PC-9 (cell line): ENCODE data around the gene LIMK1. TPM values are rescaled to one million over a fixed set of nuclear protein-coding genes. Genes with fewer than 3 reads are reported as not detected.
"Not testable (repeated sequence)": the region's sequence is repeated elsewhere in the genome, so short reads cannot be mapped to it uniquely, and the experiment has no call there.

Experiments used
- BruUV-seq: library from RNA; stranded (reverse); fragments of 400-500 nt; replicated peaks from 2 replicates; lab custom pipeline; 2021; lab: Mats Ljungman, UMichigan
- CTCF ChIA-PET: fragments of 300-600 bp; sonication (Branson Sonifier 250); formaldehyde crosslinking; loops from one replicate; lab custom pipeline; 2022; ENCODE audit warnings: antibody characterized with exemption; lab: Charles Lee
- POLR2A ChIA-PET: fragments of 300-600 bp; sonication (Branson Sonifier 250); formaldehyde crosslinking; loops from one replicate; lab custom pipeline; 2022; ENCODE audit warnings: antibody characterized with exemption; ENCODE audit not compliant: unreplicated experiment; lab: Charles Lee
- DNase-seq, 2 experiments: peaks; one replicate each; pipeline versions ENCODE4 v3.0.0 to v3.0.0-alpha.2; 2015 to 2022; ENCODE audit warnings: mixed read lengths in 1 of 2
- H2AFZ ChIP-seq: fragments of 200-600 bp; sonication (generic); 2 replicates; pipeline ENCODE4 v1.8.1; 2017; ENCODE audit warnings: antibody characterized with exemption
- H3F3A ChIP-seq: fragments of 200-600 bp; sonication (generic); 2 replicates; pipeline ENCODE4 v1.8.1; 2017; ENCODE audit warnings: antibody characterized with exemption, mild to moderate bottlenecking, low read depth; ENCODE audit not compliant: insufficient read depth
- H3K27ac ChIP-seq: fragments of 200-600 bp; sonication (generic); 2 replicates; pipeline ENCODE4 v1.6.1; 2016; ENCODE audit warnings: mixed run types
- H3K27me3 ChIP-seq: fragments of 200-600 bp; sonication (generic); 2 replicates; pipeline ENCODE4 v1.6.1; 2016; ENCODE audit warnings: low read depth, mixed run types; ENCODE audit not compliant: insufficient read depth
- H3K36me3 ChIP-seq: fragments of 200-600 bp; sonication (generic); 2 replicates; pipeline ENCODE4 v1.6.1; 2016; ENCODE audit warnings: low read depth, mixed run types
- H3K4me1 ChIP-seq: fragments of 200-600 bp; sonication (generic); replicated peaks from 2 replicates; pipeline ENCODE4 v1.6.1; 2016; ENCODE audit warnings: mixed run types; ENCODE audit not compliant: insufficient read depth
- H3K4me2 ChIP-seq: fragments of 200-600 bp; sonication (generic); 2 replicates; pipeline ENCODE4 v1.6.1; 2017; ENCODE audit warnings: mixed run types
- H3K4me3 ChIP-seq: fragments of 200-600 bp; sonication (generic); 2 replicates; pipeline ENCODE4 v1.6.1; 2016; ENCODE audit warnings: mixed run types
- H3K79me2 ChIP-seq: fragments of 200-600 bp; sonication (generic); 2 replicates; pipeline ENCODE4 v1.6.1; 2017; ENCODE audit warnings: low read depth, mixed run types
- H3K9me2 ChIP-seq: fragments of 200-600 bp; sonication (generic); 2 replicates; pipeline ENCODE4 v1.8.1; 2017; ENCODE audit warnings: mild to moderate bottlenecking; ENCODE audit not compliant: insufficient read depth
- H3K9me3 ChIP-seq: fragments of 200-600 bp; sonication (generic); 2 replicates; pipeline ENCODE4 v1.8.1; 2016; ENCODE audit warnings: low read depth; ENCODE audit not compliant: insufficient read depth
- H4K20me1 ChIP-seq: fragments of 200-600 bp; sonication (generic); 2 replicates; pipeline ENCODE4 v1.8.1; 2017; ENCODE audit not compliant: insufficient read depth
- CTCF ChIP-seq: fragments of 200-600 bp; sonication (generic); conservative IDR thresholded peaks from 2 replicates; pipeline ENCODE4 v1.6.1; 2017; ENCODE audit warnings: mixed run types, antibody characterized with exemption, mild to moderate bottlenecking, moderate library complexity
- EZH2 ChIP-seq: fragments of 200-600 bp; sonication (generic); IDR thresholded peaks from 2 replicates; pipeline ENCODE4 v1.8.0; 2017; ENCODE audit warnings: antibody characterized with exemption, low read depth
- intact Hi-C: fragments of 100-400 bp; cut with micrococcal nuclease; formaldehyde crosslinking; loops from one replicate; pipeline ENCODE4 v1.10.0; 2022; ENCODE audit not compliant: unreplicated experiment
- total RNA-seq: library from RNA; stranded (reverse); gene quantifications from 2 replicates; pipeline ENCODE4 v1.2.3, GENCODE V29; 2021

The LIMK1 gene
- total RNA-seq, 1 experiment from 2014 or later: 148 TPM

- BruUV-seq: no TSS peak
- intact Hi-C loops: no loop called here
- Histone ChIP-seq H4K20me1 (no peaks in the 10 kb centered on the region), H3K9me2 (no peaks in the 10 kb centered on the region), H3K4me2 (no peak overlapping the region), H3K36me3 (no peaks in the 10 kb centered on the region), H3K9me3 (no peaks in the 10 kb centered on the region), H3K27me3 (no peaks in the 10 kb centered on the region), H3K4me1 (peaks cover 20% of the 10 kb centered on the region), H3K79me2 (no peaks in the 10 kb centered on the region), H3K4me3 (no peak overlapping the region), H3K27ac (no peak overlapping the region), H2AFZ (no peak overlapping the region), H3F3A (peaks cover 24% of the 10 kb centered on the region)
- no peak for TF ChIP-seq CTCF
- no peak for TF ChIP-seq EZH2
- no peak for DNase-seq
- ChIA-PET POLR2A (no interaction called here), CTCF (no interaction called here)
These were observed 74.0 kb downstream of the LIMK1 start for GRCh38 chr7:74157605-74158004.

GRCh38 chr7:74164985-74165456 lies 81.4 kb downstream of the LIMK1 start:
- H3K36me3 ChIP-seq: no peaks in the 10 kb centered on the region
- DNase-seq: no peak
- no TSS peak for BruUV-seq
- H3K79me2 ChIP-seq: no peaks in the 10 kb centered on the region
- intact Hi-C loops: no loop called here
- no peak for TF ChIP-seq EZH2
- TF ChIP-seq CTCF: peak; percentile 28; the same call in 1 of the 2 replicates
- H3K27me3 ChIP-seq: no peaks in the 10 kb centered on the region
- H2AFZ ChIP-seq: no peak overlapping the region
- no peaks in the 10 kb centered on the region for H3K9me3 ChIP-seq
- no peaks in the 10 kb centered on the region for H4K20me1 ChIP-seq
- H3K4me1 ChIP-seq: peaks cover 6% of the 10 kb centered on the region; the same call in 1 of the 2 replicates
- H3K4me2 ChIP-seq: no peak overlapping the region
- no peak overlapping the region for H3K4me3 ChIP-seq
- H3K9me2 ChIP-seq: no peaks in the 10 kb centered on the region
- H3F3A ChIP-seq: no peaks in the 10 kb centered on the region
- H3K27ac ChIP-seq: no peak overlapping the region
- ChIA-PET CTCF (no interaction called here), POLR2A (interaction anchor here (0.7 kb wide), 1 partner anchor 25 kb away, joined by 4 read pairs; no protein-coding TSS in a partner anchor)

GRCh38 chr7:74165867-74166593 lies 82.4 kb downstream of the LIMK1 start:
- peak in 1 of 2 experiments; percentile 52 for DNase-seq
- H3K27ac ChIP-seq: no peak overlapping the region
- no peaks in the 10 kb centered on the region for H3K27me3 ChIP-seq
- no peak overlapping the region for H3K4me3 ChIP-seq
- H3K9me2 ChIP-seq: no peaks in the 10 kb centered on the region
- intact Hi-C loops: no loop called here
- no peaks in the 10 kb centered on the region for H3F3A ChIP-seq
- TF ChIP-seq CTCF (no peak), EZH2 (no peak)
- no peak overlapping the region for H2AFZ ChIP-seq
- H3K79me2 ChIP-seq: no peaks in the 10 kb centered on the region
- no peak overlapping the region for H3K4me2 ChIP-seq
- H4K20me1 ChIP-seq: no peaks in the 10 kb centered on the region
- ChIA-PET CTCF (no interaction called here), POLR2A (interaction anchor here (0.7 kb wide), 1 partner anchor 44 kb away, joined by 4 read pairs; the partner anchor contains the start of gene LAT2)
- no peaks in the 10 kb centered on the region for H3K9me3 ChIP-seq
- H3K36me3 ChIP-seq: no peaks in the 10 kb centered on the region
- peaks cover 3% of the 10 kb centered on the region; the same call in 1 of the 2 replicates for H3K4me1 ChIP-seq
- no TSS peak for BruUV-seq

- BruUV-seq, H4K20me1 ChIP-seq, intact Hi-C loops, H2AFZ ChIP-seq, H3K9me2 ChIP-seq, H3K27ac ChIP-seq, CTCF ChIA-PET, H3K9me3 ChIP-seq, H3K4me3 ChIP-seq, H3F3A ChIP-seq, H3K79me2 ChIP-seq, H3K4me1 ChIP-seq, H3K27me3 ChIP-seq, H3K36me3 ChIP-seq, DNase-seq, H3K4me2 ChIP-seq: not testable (repeated sequence)
- POLR2A ChIA-PET: interaction anchor here (0.6 kb wide), 1 partner anchor 495 kb away, joined by 9 read pairs; no protein-coding TSS in a partner anchor
These were observed 83.7 kb downstream of the LIMK1 start for GRCh38 chr7:74167324-74167723.
